Activated T-helper 1 cell treated with anti-CD3 and anti-CD28 coated beads, Interleukin-2, amount 50 U/mL, for 16 hours (primary cell): ENCODE results near the gene NDUFC2.
"Not testable (repeated sequence)": the region's sequence is repeated elsewhere in the genome, so short reads cannot be mapped to it uniquely, and the experiment has no call there.

Experiments used
- DNase-seq, 2 donors: peaks; one replicate each; pipeline ENCODE4 v3.0.0-alpha.2; 2020; ENCODE audit warnings: low read depth in 1 of 2, low spot score in 1 of 2

The NDUFC2 gene

GRCh38 chr11:78031629-78032028, 48.0 kb downstream of the NDUFC2 start:
- DNase-seq, result no peak

GRCh38 chr11:78030429-78031325, 49.0 kb downstream of the NDUFC2 start:
- DNase-seq, result no peak

GRCh38 chr11:78028423-78028822, 51.2 kb downstream of the NDUFC2 start:
- not testable (repeated sequence) for DNase-seq

GRCh38 chr11:78027759-78028158, 51.9 kb downstream of the NDUFC2 start:
- DNase-seq, result no peak

- DNase-seq, result no peak
Measured at GRCh38 chr11:78025378-78025777, 54.3 kb downstream of the NDUFC2 start.

DNA sequence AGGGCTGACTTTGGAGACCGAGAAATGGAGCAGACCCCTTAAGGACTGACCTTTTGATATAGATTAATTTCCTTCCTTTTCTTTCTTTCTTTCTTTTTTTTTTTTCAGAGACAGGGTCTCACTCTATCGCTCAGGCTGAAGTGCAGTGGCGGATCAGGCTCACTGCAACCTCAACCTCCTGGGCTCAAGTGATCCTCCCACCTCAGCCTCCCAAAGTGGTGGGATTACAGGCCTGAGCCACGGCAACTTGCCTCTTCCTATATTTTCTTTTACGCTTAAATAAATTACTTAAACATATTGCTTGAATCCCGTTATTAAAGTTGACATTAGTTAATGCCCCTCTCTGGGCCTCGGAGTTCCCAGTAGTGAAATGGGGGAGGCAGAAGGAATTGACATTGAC, 56.2 kb downstream of the NDUFC2 start:
- DNase-seq, result no peak

GRCh38 chr11:78022397-78023396, 57.0 kb downstream of the NDUFC2 start, which contains the start of gene KCTD14:
Gene KCTD14 (minus strand): TSS chr11:78023276. CDS start chr11:78023249, 27 bp downstream.
- DNase-seq, result no peak

- DNase-seq, result no peak
Measured at GRCh38 chr11:78021611-78022010, 58.1 kb downstream of the NDUFC2 start.

- DNase-seq, result no peak
Measured at GRCh38 chr11:78020246-78020645, 59.4 kb downstream of the NDUFC2 start.

- no peak for DNase-seq
Measured at GRCh38 chr11:78019808-78020207, 59.9 kb downstream of the NDUFC2 start.
